ENCODE data around the gene KNG1. TPM values are rescaled to one million over a fixed set of nuclear protein-coding genes. Genes with fewer than 3 reads are reported as not detected.
"Not testable (repeated sequence)": the region's sequence is repeated elsewhere in the genome, so short reads cannot be mapped to it uniquely, and the experiment has no call there.

Gene KNG1
- total RNA-seq, 6 donors from 2014 or later: 0.46 to 0.51 TPM; not detected in 4

GRCh38 chr3:186696522-186696921 lies 20.6 kb upstream of the KNG1 start:
- Histone ChIP-seq H3K27ac (no peak overlapping the region), H3K36me3 (no peaks in the 10 kb centered on the region), H3K9me3 (no peaks in the 10 kb centered on the region), H3K4me3 (no peak overlapping the region), H3K27me3 (no peaks in the 10 kb centered on the region), H3K4me1 (no peaks in the 10 kb centered on the region)
- no peak for TF ChIP-seq EP300 (IDR thresholded peaks at IDR 0.05)
- TF ChIP-seq POLR2AphosphoS5 (IDR thresholded peaks at IDR 0.05): no peak
- no peak for TF ChIP-seq CTCF (IDR thresholded peaks at IDR 0.05)
- no peak for TF ChIP-seq POLR2A (IDR thresholded peaks at IDR 0.05)
- 89 to 90% methylated on average over 2 of the region's 2 CpGs for WGBS, 2 donors
- DNase-seq: no peak
- no peak for ATAC-seq (ENCODE audit: low FRiP score in 2 of 2)

- H3K4me3 ChIP-seq: no peak overlapping the region
- H3K27ac ChIP-seq: no peak overlapping the region
- H3K27me3 ChIP-seq: no peaks in the 10 kb centered on the region
- no peaks in the 10 kb centered on the region for H3K9me3 ChIP-seq
- DNase-seq (no peak), ATAC-seq (ENCODE audit: low FRiP score in 2 of 2) (no peak)
- no peaks in the 10 kb centered on the region for H3K4me1 ChIP-seq
- 81 to 93% methylated on average over 4 of the region's 4 CpGs for WGBS, 2 donors
- H3K36me3 ChIP-seq: no peaks in the 10 kb centered on the region
- TF ChIP-seq POLR2A (IDR thresholded peaks at IDR 0.05): no peak
- TF ChIP-seq EP300 (IDR thresholded peaks at IDR 0.05): no peak
- no peak for TF ChIP-seq POLR2AphosphoS5 (IDR thresholded peaks at IDR 0.05)
- TF ChIP-seq CTCF (IDR thresholded peaks at IDR 0.05): no peak
Observed at GRCh38 chr3:186697510-186697909, 19.6 kb upstream of the KNG1 start.

DNA sequence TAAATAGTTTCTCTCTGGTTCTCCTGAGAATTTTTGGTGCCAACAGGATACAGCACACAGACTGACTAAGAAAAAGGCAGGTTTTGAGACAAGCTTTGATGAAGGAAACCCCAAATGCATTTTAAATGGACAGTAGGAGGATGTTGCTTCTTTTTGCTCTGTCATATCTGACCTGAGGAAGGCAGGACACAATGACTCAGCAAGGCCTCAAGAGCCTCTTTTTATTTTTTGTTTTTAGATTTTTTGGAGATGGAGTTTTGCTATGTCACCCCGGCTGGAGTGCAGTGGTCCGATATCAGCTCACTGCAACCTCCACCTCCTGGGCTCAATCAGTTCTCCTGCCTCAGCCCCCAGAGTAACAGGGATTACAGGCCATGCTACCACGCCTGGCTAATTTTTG lies 16.9 kb upstream of the KNG1 start:
- no peaks in the 10 kb centered on the region for H3K9me3 ChIP-seq
- no peaks in the 10 kb centered on the region for H3K36me3 ChIP-seq
- TF ChIP-seq CTCF (IDR thresholded peaks at IDR 0.05) (no peak), EP300 (IDR thresholded peaks at IDR 0.05) (no peak)
- H3K27ac ChIP-seq: no peak overlapping the region
- DNase-seq: no peak
- H3K4me1 ChIP-seq: no peaks in the 10 kb centered on the region
- WGBS, 2 donors: 81 to 89% methylated on average over 3 of the region's 3 CpGs
- H3K4me3 ChIP-seq: no peak overlapping the region
- no peaks in the 10 kb centered on the region for H3K27me3 ChIP-seq
- no peak for ATAC-seq (ENCODE audit: low FRiP score in 2 of 2)

GRCh38 chr3:186702451-186702850 lies 14.7 kb upstream of the KNG1 start:
- H3K4me1 ChIP-seq; ATAC-seq (ENCODE audit: low FRiP score in 2 of 2): not testable (repeated sequence)

DNA sequence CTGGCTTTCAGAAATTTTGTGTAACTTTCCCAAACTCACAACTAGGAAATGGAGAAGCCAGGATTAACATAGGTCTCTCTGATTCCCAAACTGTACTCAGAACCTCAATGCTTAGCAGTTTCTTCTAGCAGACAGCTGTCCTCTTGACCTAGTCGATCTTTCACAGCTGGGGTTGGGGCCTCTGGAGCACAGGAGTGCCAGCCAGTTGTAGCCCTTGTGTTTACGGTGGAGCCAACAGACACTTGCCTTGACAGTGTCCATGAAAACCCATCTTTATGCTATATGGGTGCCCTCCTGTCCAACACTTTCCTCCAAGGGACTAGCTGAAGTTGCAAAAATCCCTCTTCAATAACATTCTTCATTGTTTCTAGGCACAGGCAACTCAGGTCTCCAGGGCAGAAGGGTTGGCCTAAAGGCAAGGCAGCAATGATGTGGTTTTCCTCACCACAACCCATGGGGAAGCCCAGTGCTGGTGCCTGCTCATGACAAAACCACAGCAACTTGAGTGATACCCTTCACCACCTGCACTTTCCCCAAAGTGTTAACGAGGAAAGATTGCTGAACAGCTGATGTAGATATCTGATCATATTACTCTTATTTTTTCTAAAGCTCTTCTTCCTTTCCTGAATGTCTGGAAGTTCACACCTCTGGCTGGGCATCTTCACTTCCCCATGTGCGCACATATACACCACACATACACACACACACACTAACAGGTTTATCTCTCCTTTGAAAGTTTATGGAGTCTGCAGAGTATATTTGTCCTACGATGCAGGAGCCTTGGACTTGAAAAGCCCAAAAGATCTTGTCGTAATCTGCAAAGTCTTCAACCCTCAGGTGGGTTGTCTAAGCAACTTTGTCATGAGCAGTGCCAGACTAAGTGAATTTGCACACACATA lies 11.0 kb upstream of the KNG1 start:
- no peaks in the 10 kb centered on the region for H3K36me3 ChIP-seq
- no peaks in the 10 kb centered on the region for H3K4me1 ChIP-seq
- no peak for ATAC-seq (ENCODE audit: low FRiP score in 2 of 2)
- H3K27me3 ChIP-seq: no peaks in the 10 kb centered on the region
- H3K4me3 ChIP-seq: no peak overlapping the region
- WGBS, 2 donors: 75 to 80% methylated on average over 6 of the region's 6 CpGs
- no peaks in the 10 kb centered on the region for H3K9me3 ChIP-seq
- H3K27ac ChIP-seq: no peak overlapping the region
- no peak for DNase-seq
- TF ChIP-seq POLR2AphosphoS5 (IDR thresholded peaks at IDR 0.05): no peak
- TF ChIP-seq POLR2A (IDR thresholded peaks at IDR 0.05): no peak
- TF ChIP-seq CTCF (IDR thresholded peaks at IDR 0.05): no peak
- no peak for TF ChIP-seq EP300 (IDR thresholded peaks at IDR 0.05)

More at GRCh38 chr3:186702451-186702850, 14.7 kb upstream of the KNG1 start:
- not testable (repeated sequence) for H3K27ac ChIP-seq, H3K4me3 ChIP-seq, DNase-seq, H3K36me3 ChIP-seq, H3K27me3 ChIP-seq, H3K9me3 ChIP-seq
